K562 (cell line): ENCODE results near the gene WNK1. TPM values are rescaled to one million over a fixed set of nuclear protein-coding genes. Genes with fewer than 3 reads are reported as not detected.

Experiments used
- ATAC-seq: fragments of 200-7000 bp; cut with Tn5 transposase; 3 replicates; pipeline ENCODE4 v1.9.1; 2020; ENCODE audit warnings: moderate library complexity
- BruUV-seq: library from RNA; stranded (reverse); fragments of 400-500 nt; replicated peaks from 2 replicates; lab custom pipeline; 2021; lab: Mats Ljungman, UMichigan
- CTCF ChIA-PET: fragments of 300-600 bp; formaldehyde crosslinking; extraction: SDS; loops from one replicate; lab custom pipeline; 2021; ENCODE audit warnings: low intra/inter-chr PET ratio; lab: Yijun Ruan, JAX
- POLR2A ChIA-PET: fragments of 300-600, 350-650 bp; sonication (Branson Sonifier 250); formaldehyde crosslinking; extraction: SDS; loops from one replicate; lab custom pipeline; 2021; ENCODE audit warnings: antibody characterized with exemption, inconsistent platforms; lab: Yijun Ruan, JAX
- DNase-seq, 4 experiments: peaks; one replicate each; pipeline versions ENCODE4 v3.0.0 to v3.0.0-alpha.2; 2011 to 2018; ENCODE audit warnings: low spot score in 3 of 4, mixed read lengths in 3 of 4; ENCODE audit errors: extremely low read depth in 1 of 4
- FAIRE-seq: peaks from 2 replicates; lab custom pipeline; 2011; peaks lifted over from hg19 to GRCh38; lab: Jason Lieb, UNC
- H2AFZ ChIP-seq: 2 replicates; pipeline ENCODE4 v1.6.0; 2011; ENCODE audit warnings: low read depth, low read length, control low read depth, inconsistent platforms
- H3K27ac ChIP-seq: fragments of 200-600 bp; 3 replicates; pipeline ENCODE4 v1.8.0; 2011; ENCODE audit warnings: low read depth, mild to moderate bottlenecking, control low read depth, inconsistent platforms, low read length, moderate library complexity, mixed read lengths; ENCODE audit errors: extremely low read depth
- H3K27me3 ChIP-seq, 2 experiments: fragments of 300-600 bp in 1 of 2; 2 replicates in 1 of 2; 3 replicates in 1 of 2; pipeline versions ENCODE4 v1.6.0 to v1.8.0; 2011; ENCODE audit warnings: inconsistent platforms in 2 of 2, low read length in 2 of 2, mild to moderate bottlenecking in 1 of 2, mixed read lengths in 1 of 2, moderate library complexity in 1 of 2; ENCODE audit not compliant: control insufficient read depth in 2 of 2, insufficient read depth in 2 of 2
- H3K36me3 ChIP-seq: fragments of 300-600 bp; 3 replicates; pipeline ENCODE4 v1.8.0; 2011; ENCODE audit warnings: mild to moderate bottlenecking, low read length, inconsistent platforms; ENCODE audit not compliant: control insufficient read depth, insufficient read depth
- H3K4me1 ChIP-seq, 2 experiments: fragments of 200-600 bp in 1 of 2; replicated peaks in 1 of 2; 2 replicates in 1 of 2; 3 replicates in 1 of 2; pipeline versions ENCODE4 v1.5.1 to v1.8.0; 2011; ENCODE audit warnings: inconsistent platforms in 2 of 2, low read length in 2 of 2, mild to moderate bottlenecking in 1 of 2, mixed read lengths in 1 of 2, moderate library complexity in 1 of 2; ENCODE audit not compliant: control insufficient read depth in 2 of 2, insufficient read depth in 2 of 2
- H3K4me2 ChIP-seq: 2 replicates; pipeline ENCODE4 v1.6.1; 2011; ENCODE audit warnings: low read length, control low read depth, inconsistent platforms, mixed read lengths; ENCODE audit not compliant: insufficient read depth
- H3K4me3 ChIP-seq: fragments of 200-600 bp; sonication (generic), shearing (Covaris generic); 2 replicates; pipeline ENCODE4 v1.5.1; 2016; ENCODE audit warnings: control low read depth, inconsistent platforms
- H3K79me2 ChIP-seq: fragments of 200-600 bp; 3 replicates; pipeline ENCODE4 v1.8.0; 2011; ENCODE audit warnings: low read length, inconsistent platforms; ENCODE audit not compliant: control insufficient read depth, insufficient read depth
- H3K9ac ChIP-seq, 2 experiments: 2 replicates each; pipeline versions ENCODE4 v1.6.0 to v1.6.1; 2011; ENCODE audit warnings: low read depth in 2 of 2, low read length in 2 of 2, control low read depth in 1 of 2, inconsistent platforms in 1 of 2, mild to moderate bottlenecking in 1 of 2, mixed read lengths in 1 of 2; ENCODE audit not compliant: insufficient read depth in 1 of 2
- H3K9me1 ChIP-seq: one replicate; pipeline ENCODE4 v1.6.0; 2011; ENCODE audit warnings: inconsistent platforms, mild to moderate bottlenecking, low read length, moderate library complexity; ENCODE audit not compliant: control insufficient read depth, insufficient read depth
- H3K9me3 ChIP-seq: replicated peaks from 2 replicates; pipeline ENCODE4 v1.5.1; 2011; ENCODE audit warnings: low read depth, low read length, inconsistent platforms; ENCODE audit not compliant: control insufficient read depth, insufficient read depth
- H4K20me1 ChIP-seq: replicated peaks from 2 replicates; pipeline ENCODE4 v1.6.1; 2011; ENCODE audit warnings: low read length, inconsistent platforms, mixed read lengths; ENCODE audit not compliant: control insufficient read depth, insufficient read depth
- CREB3 ChIP-seq: fragments of 450-650 bp; conservative IDR thresholded peaks from 2 replicates; pipeline ENCODE4 v1.6.1; 2016; ENCODE audit warnings: missing genetic modification characterization, low read depth, mild to moderate bottlenecking, missing compliant biosample characterization, moderate library complexity
- ETV5 ChIP-seq: sonication (generic); formaldehyde crosslinking; IDR thresholded peaks from 2 replicates; pipeline ENCODE4 v1.4.0; 2020; ENCODE audit warnings: low read depth, mild to moderate bottlenecking, missing genetic modification reagents
- GTF3C2 ChIP-seq: IDR thresholded peaks from 3 replicates; pipeline ENCODE4 v1.6.1; 2011; ENCODE audit warnings: borderline replicate concordance, mild to moderate bottlenecking, moderate library complexity; ENCODE audit not compliant: insufficient read length; ENCODE audit errors: extremely low read depth
- HNRNPH1 ChIP-seq: fragments of 200-400 bp; formaldehyde crosslinking; optimal IDR thresholded peaks from 2 replicates; pipeline ENCODE3; 2017; ENCODE audit warnings: low read depth, mild to moderate bottlenecking, low read length, moderate library complexity
- RBM17 ChIP-seq: fragments of 200-400 bp; formaldehyde crosslinking; IDR thresholded peaks from 2 replicates; pipeline ENCODE4 v1.6.1; 2017; ENCODE audit warnings: low read depth, mild to moderate bottlenecking, low read length, borderline replicate concordance
- TAF7 ChIP-seq: fragments of 450-650 bp; IDR thresholded peaks from 2 replicates; pipeline ENCODE4 v1.6.1; 2016; ENCODE audit warnings: missing genetic modification characterization, missing compliant biosample characterization
- TAL1 ChIP-seq: fragments of 450-650 bp; IDR thresholded peaks from 2 replicates; pipeline ENCODE4 v1.6.1; 2016; ENCODE audit warnings: mild to moderate bottlenecking
- THRAP3 ChIP-seq: fragments of 450-650 bp; IDR thresholded peaks from 2 replicates; pipeline ENCODE4 v1.6.1; 2016; ENCODE audit warnings: mild to moderate bottlenecking, inconsistent platforms, borderline replicate concordance
- ZBTB26 ChIP-seq: fragments of 450-650 bp; formaldehyde crosslinking; IDR thresholded peaks from 2 replicates; pipeline ENCODE4 v1.4.0; 2022; ENCODE audit warnings: missing genetic modification characterization
- ZBTB43 ChIP-seq: sonication (generic); formaldehyde crosslinking; IDR thresholded peaks from 2 replicates; pipeline ENCODE4 v1.8.0; 2023; ENCODE audit warnings: mild to moderate bottlenecking, missing genetic modification reagents
- ZMIZ1 ChIP-seq, 2 experiments: fragments of 150-350 bp in 1 of 2; IDR thresholded peaks; 2 replicates each; pipeline ENCODE4 v1.6.1; 2012 to 2016; ENCODE audit warnings: low read depth in 2 of 2, low read length in 2 of 2, mild to moderate bottlenecking in 1 of 2, moderate library complexity in 1 of 2
- ZNF644 ChIP-seq: fragments of 200-800 bp; sonication (Bioruptor generic); IDR thresholded peaks from 2 replicates; pipeline ENCODE4 v1.6.1; 2016; ENCODE audit warnings: low read depth, missing genetic modification characterization, missing compliant biosample characterization
- WGBS: fragments of 100-300 bp; shearing (Covaris generic); methylation state at CpG from one replicate; pipeline ENCODE4 v1.1.6; 2016; ENCODE audit warnings: low coverage, mixed read lengths; ENCODE audit not compliant: insufficient coverage; ENCODE audit errors: missing lambda C conversion rate; 5-methylcytosine and 5-hydroxymethylcytosine counted together
- in situ Hi-C: fragments of 300-500 bp; cut with MboI; formaldehyde crosslinking; loops from 4 replicates; pipeline ENCODE4 v1.15.0; 2018; ENCODE audit warnings: inconsistent platforms, mixed read lengths
- intact Hi-C: fragments of 100-400 bp; cut with micrococcal nuclease; formaldehyde crosslinking; loops from 2 replicates; pipeline ENCODE4 v1.14.2; 2022
- polyA plus RNA-seq, 8 experiments: library from polyadenylated mRNA; depleted of rRNA in 4 of 8; stranded (reverse) in 5 of 8; unstranded in 3 of 8; fragments of >200 nt; fragmentation: Nextera tagmentation in 2 of 8; fragmentation: Illumina TruSeq in 1 of 8; extraction: Ambion mirVana in 2 of 8; extraction: Trizol in 1 of 8; gene quantifications; 2 replicates each; pipeline versions ENCODE4 v1.2.1 to v1.2.3, GENCODE V29; 2011 to 2014; ENCODE audit warnings: inconsistent platforms in 1 of 8, missing spikeins in 1 of 8
- total RNA-seq, 7 experiments: library from RNA; depleted of rRNA in 6 of 7; stranded (reverse); fragments of >200 nt in 6 of 7; fragmentation: Illumina TruSeq in 2 of 7; extraction: Trizol in 2 of 7; gene quantifications; 2 replicates each; pipeline versions ENCODE4 v1.2.1 to v1.2.3, GENCODE V29; 2011 to 2021; ENCODE audit warnings: low replicate concordance in 1 of 7

The WNK1 gene
- total and polyA plus RNA-seq, 9 of the 15 experiments (the other 6 are each of a cell fraction or from before 2014, with no cell fraction given) = 4.3 to 73.9 (median 31.0) TPM

GRCh38 chr12:867905-868304 is 115.5 kb downstream of the WNK1 start:
- Histone ChIP-seq H3K4me2 (no peak overlapping the region), H3K9ac (no peak overlapping the region), H3K36me3 (peaks cover 74% of the 10 kb centered on the region), H3K4me1 (no peaks in the 10 kb centered on the region), H3K9me3 (no peaks in the 10 kb centered on the region), H3K79me2 (no peaks in the 10 kb centered on the region), H3K4me3 (no peak overlapping the region), H3K27me3 (no peaks in the 10 kb centered on the region), H3K27ac (no peak overlapping the region), H3K9me1 (no peaks in the 10 kb centered on the region), H2AFZ (no peak overlapping the region), H4K20me1 (no peaks in the 10 kb centered on the region)
- intact Hi-C loops (no loop called here), in situ Hi-C loops (no loop called here)
- WGBS = 93% methylated on average over 5 of the region's 5 CpGs
- DNase-seq = no peak
- ATAC-seq = no peak
- ChIA-PET POLR2A (no interaction called here), CTCF (no interaction called here)
- BruUV-seq = no TSS peak
- no peak for FAIRE-seq
- TF ChIP-seq ZBTB26 (no peak), THRAP3 (no peak), RBM17 (no peak), ZBTB43 (no peak), HNRNPH1 (no peak), CREB3 (tag) (no peak), TAL1 (no peak), ETV5 (no peak), GTF3C2 (no peak), ZMIZ1 (IDR thresholded peaks at IDR 0.05; ENCODE audit: low read depth in 2 of 2, low read length in 2 of 2) (no peak), TAF7 (tag) (no peak), ZNF644 (tag) (no peak)
